ENCODE measurements around the gene PNKD. TPM values are rescaled to one million over a fixed set of nuclear protein-coding genes. Genes with fewer than 3 reads are reported as not detected.

PNKD gene
- 32.6 and 41.8 TPM in 2 replicates for total RNA-seq

GRCh38 chr2:218269900-218270720 lies at the start of gene PNKD, which contains the start of gene AAMP:
Gene PNKD, plus strand, starts transcription at chr2:218270519. Its CDS starts 17 bp downstream, at chr2:218270536.
Gene AAMP, minus strand, starts transcription at chr2:218270137. Its CDS starts 51 bp downstream, at chr2:218270086.
- peak; percentile 89 for DNase-seq (ENCODE audit: extremely low read depth, low read depth, low spot score)

DNA sequence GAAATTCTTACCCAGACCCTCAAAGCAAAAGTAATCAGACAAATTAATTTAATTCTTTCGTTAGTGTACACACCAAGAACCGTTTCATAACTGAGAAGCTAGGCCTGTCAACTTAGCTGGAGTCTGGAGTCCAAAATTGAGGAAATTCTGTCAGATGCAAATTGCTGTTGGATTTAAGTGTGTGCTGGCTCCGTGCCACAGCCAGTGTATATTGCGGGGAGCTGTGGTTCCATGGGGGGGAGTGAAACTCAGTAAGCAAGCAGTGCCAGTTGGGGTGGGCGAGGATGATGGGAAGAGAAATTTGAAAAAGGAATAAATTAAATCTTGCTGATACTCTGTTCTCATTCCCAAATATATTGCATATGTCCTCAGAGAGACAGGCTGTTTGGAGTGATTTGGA lies 49.3 kb upstream of the PNKD start:
- no peak for DNase-seq (ENCODE audit: extremely low read depth, low read depth, low spot score)

GRCh38 chr2:218223046-218223445 lies 47.3 kb upstream of the PNKD start:
- no peak for DNase-seq (ENCODE audit: extremely low read depth, low read depth, low spot score)

DNA sequence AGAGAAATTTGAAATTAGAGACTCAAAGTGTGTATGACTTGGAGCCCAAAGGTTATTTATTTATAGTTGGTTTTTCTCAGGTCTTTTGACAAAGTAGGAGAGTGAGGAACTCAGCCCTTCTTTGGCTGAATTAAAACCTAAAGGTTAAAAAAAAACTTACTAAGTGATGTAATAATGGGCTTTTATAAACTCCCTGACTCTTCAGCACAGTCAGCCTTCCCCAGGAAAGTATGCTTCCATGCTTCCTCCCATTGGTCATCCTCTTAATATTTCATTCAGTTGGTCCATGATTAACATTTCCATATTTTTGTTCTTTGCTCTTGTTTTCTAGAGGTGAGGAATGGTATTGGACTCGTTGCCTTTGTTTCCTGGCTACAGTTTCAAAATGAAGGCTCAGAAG lies 46.1 kb upstream of the PNKD start:
- DNase-seq (ENCODE audit: extremely low read depth, low read depth, low spot score): no peak

GRCh38 chr2:218226903-218227302 lies 43.4 kb upstream of the PNKD start:
- no peak for DNase-seq (ENCODE audit: extremely low read depth, low read depth, low spot score)

- no peak for DNase-seq (ENCODE audit: extremely low read depth, low read depth, low spot score)
Measured at GRCh38 chr2:218228366-218229090, 41.8 kb upstream of the PNKD start.

DNA sequence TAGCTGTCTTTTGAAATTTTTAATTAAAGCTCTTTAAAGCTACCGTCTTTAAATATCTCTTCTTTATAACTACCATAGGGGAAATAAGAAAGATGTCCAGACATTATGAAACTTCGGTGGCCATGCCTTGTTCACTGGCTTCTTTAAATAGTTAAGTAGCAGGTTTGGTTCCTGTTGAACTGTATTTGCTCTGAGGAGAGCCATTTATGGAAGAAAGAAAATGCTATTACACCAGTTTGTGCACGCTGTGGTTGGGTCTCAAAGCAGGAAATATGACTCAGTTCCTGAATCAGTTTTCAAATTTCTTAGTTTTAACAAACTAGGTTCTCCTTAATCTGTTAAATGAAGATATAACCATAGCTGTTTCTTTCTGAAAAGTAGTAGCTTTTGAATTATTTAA lies 41.1 kb upstream of the PNKD start:
- peak; percentile 64 for DNase-seq (ENCODE audit: extremely low read depth, low read depth, low spot score)

DNA sequence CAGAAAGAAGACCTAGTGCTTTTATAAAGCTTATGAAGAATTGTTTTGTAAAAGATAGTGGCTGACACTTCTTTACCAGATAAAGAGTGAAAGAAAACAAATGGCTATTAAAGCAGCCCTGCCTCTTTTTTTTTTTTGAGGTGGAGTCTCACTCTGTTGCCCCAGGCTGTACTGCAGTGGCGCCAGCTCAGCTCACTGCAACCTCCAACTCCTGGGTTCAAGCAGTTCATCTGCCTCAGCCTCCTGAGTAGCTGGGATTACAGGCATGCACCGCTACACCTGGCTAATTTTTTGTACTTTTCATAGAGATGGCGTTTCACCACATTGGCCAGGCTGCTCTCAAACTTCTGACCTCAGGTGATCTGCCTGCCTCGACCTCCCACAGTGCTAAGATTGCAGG lies 40.5 kb upstream of the PNKD start:
- DNase-seq (ENCODE audit: extremely low read depth, low read depth, low spot score): no peak

DNA sequence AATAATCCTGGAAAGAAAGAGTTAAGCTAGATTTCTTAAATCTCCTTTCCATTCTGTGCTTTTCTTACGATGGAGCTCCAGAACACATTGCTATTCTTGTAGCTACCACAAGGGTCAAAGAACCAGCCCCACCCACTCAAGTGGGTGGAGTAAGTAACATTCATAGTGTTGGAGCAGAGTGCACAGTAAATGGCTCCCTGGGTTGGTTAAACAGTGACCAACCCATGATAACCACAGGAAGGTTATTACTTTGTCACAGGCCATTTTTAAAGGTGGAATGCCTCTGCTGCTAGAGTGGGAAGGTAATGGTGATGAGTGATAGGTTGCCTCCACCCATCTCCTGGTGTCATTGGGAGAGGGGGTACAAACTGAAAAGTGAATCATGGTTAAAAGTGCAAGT lies 39.4 kb upstream of the PNKD start:
- no peak for DNase-seq (ENCODE audit: extremely low read depth, low read depth, low spot score)

DNA sequence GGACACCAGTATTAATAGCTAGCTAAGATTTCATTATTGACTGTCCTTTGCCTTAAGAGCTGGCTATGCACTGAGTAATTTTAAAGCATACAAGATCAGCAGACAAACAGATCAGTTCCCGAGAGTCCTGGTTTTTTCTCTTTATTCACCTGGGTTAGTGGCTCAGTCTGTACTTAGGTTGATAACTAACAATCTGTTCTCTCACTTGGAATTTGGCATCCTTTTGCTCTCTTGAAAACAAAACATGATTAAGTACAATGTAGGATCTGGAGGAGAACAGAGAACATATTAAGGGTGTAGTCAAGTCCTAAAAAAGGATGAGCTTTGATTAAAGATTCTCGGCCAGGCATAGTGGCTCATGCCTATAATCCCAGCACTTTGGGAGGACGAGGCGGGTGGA lies 36.8 kb upstream of the PNKD start:
- no peak for DNase-seq (ENCODE audit: extremely low read depth, low read depth, low spot score)

DNA sequence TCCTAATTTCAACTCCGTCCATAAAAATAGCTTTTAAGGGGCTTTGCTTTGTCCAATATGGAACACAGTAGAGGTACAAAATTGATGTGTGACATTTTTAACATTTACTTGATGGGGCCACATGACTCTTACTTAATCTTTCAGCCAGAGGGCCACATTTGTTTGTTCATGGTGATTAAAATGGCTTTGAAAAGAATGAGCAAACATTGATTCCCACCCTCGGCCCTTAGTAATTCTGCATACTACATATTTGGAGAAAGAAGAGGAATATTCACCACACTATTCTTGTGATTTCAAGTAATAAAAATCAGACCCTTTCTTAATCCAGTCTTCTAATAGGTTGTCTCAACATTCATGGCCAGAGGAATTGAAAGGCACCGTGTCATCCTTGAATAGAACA lies 35.8 kb upstream of the PNKD start:
- no peak for DNase-seq (ENCODE audit: extremely low read depth, low read depth, low spot score)

GRCh38 chr2:218235017-218235416 lies 35.3 kb upstream of the PNKD start:
- no peak for DNase-seq (ENCODE audit: extremely low read depth, low read depth, low spot score)

DNA sequence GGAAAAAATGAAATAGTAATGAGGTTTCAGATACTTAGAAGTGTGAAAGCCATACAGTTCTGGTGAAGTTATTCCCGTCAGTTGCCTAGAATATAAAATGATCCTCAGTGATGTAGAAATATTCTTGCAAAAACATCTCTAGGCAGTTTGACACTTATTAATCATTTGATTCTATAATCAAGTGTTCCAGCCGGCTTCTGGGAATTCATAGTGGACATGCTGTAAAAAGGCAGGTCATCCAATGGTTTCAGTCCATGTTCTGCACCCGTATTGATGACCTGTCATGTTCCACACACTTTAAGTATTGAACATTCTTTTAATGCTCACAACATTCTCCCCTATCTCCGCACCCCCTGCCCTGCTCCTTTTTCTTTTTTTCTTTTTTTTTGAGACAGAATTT lies 33.5 kb upstream of the PNKD start:
- DNase-seq (ENCODE audit: extremely low read depth, low read depth, low spot score): no peak

- no peak for DNase-seq (ENCODE audit: extremely low read depth, low read depth, low spot score)
Measured at GRCh38 chr2:218238887-218239286, 31.4 kb upstream of the PNKD start.

DNA sequence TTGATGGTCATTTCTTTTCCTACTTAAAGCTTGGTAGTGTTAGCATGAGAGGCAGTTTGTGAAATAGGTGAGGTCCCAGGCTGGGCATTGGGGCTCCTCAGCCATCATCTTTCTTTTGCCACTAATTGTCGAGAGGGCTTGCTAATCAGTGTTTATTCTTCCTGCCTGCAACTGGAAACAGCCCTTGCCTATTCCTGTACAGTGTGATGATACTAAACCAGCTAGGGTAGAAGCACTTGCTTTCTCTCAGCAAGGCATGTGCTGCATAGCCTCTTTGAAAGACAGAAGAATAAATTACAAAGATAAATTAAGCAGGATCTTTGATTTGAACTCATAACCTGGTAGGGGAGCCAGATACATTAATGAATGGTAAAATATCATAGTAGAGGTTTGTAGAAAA lies 26.1 kb upstream of the PNKD start:
- no peak for DNase-seq (ENCODE audit: extremely low read depth, low read depth, low spot score)

DNA sequence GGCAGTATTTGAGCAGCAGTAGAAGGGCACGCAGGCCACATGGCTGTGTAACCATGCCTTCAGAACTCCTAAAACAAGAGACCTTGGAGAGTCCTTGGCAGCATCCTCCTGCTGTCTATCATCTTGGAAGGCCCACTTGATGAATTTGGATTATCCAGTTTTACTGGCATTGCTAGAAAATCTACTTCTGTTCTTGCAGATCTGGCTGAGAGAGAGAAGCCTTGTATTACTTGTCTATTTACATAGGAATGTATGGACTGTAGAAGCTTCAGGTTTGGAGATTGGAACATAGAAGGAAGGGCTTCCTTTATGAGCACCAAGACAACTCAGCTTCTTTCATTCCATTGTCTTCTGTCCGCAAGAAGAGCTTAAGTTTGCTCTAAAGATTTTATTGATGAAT lies 25.7 kb upstream of the PNKD start:
- DNase-seq (ENCODE audit: extremely low read depth, low read depth, low spot score): no peak

GRCh38 chr2:218245214-218245613 lies 25.1 kb upstream of the PNKD start:
- no peak for DNase-seq (ENCODE audit: extremely low read depth, low read depth, low spot score)

DNA sequence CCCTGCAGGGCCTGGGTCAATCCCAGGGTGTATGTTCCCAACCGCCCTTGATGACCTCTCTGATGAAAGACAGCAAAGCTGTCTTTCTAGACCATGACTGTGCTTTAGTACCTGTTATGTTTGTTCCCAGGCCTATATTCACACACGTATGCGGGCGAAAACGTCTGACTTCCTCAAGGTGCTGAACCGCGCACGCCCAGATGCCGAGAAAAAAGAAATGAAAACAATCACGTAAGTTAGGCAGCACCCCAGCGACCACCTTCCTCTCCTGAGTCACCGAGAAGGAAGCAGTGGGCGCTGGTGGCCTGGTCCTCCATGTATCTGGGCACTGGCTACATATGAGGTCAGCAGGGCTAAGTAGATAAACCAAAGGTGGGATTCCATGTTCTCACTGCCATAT lies 20.6 kb upstream of the PNKD start:
- no peak for DNase-seq (ENCODE audit: extremely low read depth, low read depth, low spot score)

DNA sequence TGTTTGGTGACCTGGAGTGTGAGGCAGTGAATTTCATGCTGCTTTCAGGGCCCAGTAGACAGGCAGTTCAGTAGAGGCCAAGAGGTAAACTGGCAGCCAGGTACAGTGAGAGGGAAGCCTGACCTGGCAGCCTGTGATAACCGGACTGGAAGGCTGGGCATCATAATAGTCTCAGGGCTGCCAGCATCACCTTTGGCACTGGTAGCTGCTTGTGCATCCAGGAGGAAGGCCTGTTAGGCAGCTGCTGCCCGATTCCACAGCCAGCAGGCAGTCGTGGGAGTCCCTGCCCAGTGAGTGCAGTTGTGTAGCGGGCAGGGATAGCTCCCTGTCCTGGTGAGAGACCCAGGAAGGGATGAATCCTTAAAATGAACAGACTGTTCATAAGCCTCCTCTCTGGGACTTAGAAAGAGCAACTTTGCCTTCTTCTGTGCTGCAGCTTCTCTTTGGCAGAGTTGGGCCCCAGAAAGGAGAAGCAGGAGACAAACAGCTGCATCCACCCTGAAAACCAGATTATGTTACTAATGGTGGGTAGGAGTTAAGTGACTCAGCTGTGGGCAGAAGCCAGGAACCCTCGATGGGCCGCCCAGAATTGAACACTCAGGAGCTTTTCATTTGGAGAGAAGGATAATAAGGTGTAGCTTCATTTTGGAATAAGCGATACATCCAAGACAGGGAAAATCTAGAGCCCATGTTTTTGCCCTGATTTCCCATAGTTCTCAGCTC lies 17.6 kb upstream of the PNKD start:
- no peak for DNase-seq (ENCODE audit: extremely low read depth, low read depth, low spot score)

DNA sequence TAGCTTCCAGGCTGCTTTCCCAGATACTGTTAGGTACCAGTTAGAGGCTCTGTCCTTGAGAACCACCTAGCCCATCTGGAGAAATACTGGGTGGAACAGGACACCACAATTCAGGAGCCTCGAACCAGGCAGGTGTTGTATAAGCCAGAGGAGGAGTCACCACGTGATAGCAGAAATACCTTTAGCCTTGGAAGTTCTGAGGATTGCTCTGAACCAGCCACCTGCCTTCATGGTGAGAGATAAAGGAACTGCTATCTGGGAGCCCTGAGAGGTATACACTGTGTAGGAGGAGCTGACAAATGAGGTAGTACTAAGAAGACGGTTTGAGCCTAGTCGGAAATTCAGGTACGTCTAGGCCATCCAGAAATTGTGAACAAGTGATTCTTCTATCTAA lies 17.1 kb upstream of the PNKD start:
- DNase-seq (ENCODE audit: extremely low read depth, low read depth, low spot score): no peak

DNA sequence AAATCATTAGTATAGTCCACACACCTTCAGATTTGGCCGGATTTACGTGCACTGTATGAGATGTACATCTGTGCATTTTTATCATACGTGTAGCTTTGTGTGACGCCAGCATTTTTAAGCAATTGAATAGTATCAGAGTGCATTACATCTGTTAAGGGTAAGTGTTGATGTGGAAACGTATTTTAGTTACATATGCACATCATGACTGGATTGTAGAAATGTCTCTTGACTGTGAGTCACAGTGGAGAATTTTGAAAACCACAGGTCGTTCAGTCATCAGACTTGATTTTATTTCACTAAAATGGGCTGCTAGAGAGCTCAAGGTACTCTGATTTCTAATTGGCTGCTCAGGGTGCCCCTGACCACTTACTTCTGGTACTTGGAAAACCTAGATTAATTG lies 14.9 kb upstream of the PNKD start:
- no peak for DNase-seq (ENCODE audit: extremely low read depth, low read depth, low spot score)
